Esophagus (tissue), 2 donors: Measurements from ENCODE around the gene DISP3. TPM values are rescaled to one million over a fixed set of nuclear protein-coding genes. Genes with fewer than 3 reads are reported as not detected.

Source experiments
- H3K27ac ChIP-seq, 2 donors: one replicate each; pipeline ENCODE4 v1.5.1; 2013; ENCODE audit warnings: low read depth in 2 of 2, mild to moderate bottlenecking in 2 of 2, inconsistent platforms in 1 of 2, low read length in 1 of 2, moderate library complexity in 1 of 2
- H3K27me3 ChIP-seq, 2 donors: one replicate each; pipeline ENCODE4 v1.6.1; 2013; ENCODE audit warnings: low read length in 2 of 2, control low read depth in 1 of 2, mild to moderate bottlenecking in 1 of 2; ENCODE audit not compliant: insufficient read depth in 2 of 2, control insufficient read depth in 1 of 2
- H3K36me3 ChIP-seq, 2 donors: one replicate each; pipeline ENCODE4 v1.6.1; 2013; ENCODE audit warnings: low read length in 1 of 2; ENCODE audit not compliant: control insufficient read depth in 2 of 2, insufficient read depth in 2 of 2
- H3K4me1 ChIP-seq, 2 donors: one replicate each; pipeline ENCODE4 v1.6.1; 2013; ENCODE audit warnings: low read length in 1 of 2; ENCODE audit not compliant: control insufficient read depth in 2 of 2, insufficient read depth in 2 of 2
- H3K4me3 ChIP-seq, 2 donors: one replicate each; pipeline ENCODE4 v1.5.1; 2013; ENCODE audit warnings: low read length in 2 of 2, mild to moderate bottlenecking in 2 of 2, low read depth in 1 of 2, moderate library complexity in 1 of 2
- H3K9me3 ChIP-seq, 2 donors: one replicate each; pipeline ENCODE4 v1.6.1; 2013; ENCODE audit warnings: mild to moderate bottlenecking in 2 of 2, low read depth in 1 of 2, low read length in 1 of 2, moderate library complexity in 1 of 2; ENCODE audit not compliant: control insufficient read depth in 2 of 2, insufficient read depth in 1 of 2
- WGBS, 2 donors: extraction: QIAGEN DNeasy Blood & Tissue Kit; methylation state at CpG; one replicate each; pipeline ENCODE4 v1.1.7; 2013; 5-methylcytosine and 5-hydroxymethylcytosine counted together
- polyA plus RNA-seq, 2 donors: library from polyadenylated mRNA; stranded (reverse); fragments of 200-250 nt; gene quantifications; one replicate each; pipeline ENCODE4 v1.2.3, GENCODE V29; 2013
- donor health status: healthy with polysubstance abuse.
- donor health status: Bipolar disorder and iron deficiency.

The DISP3 gene
- polyA plus RNA-seq, 2 donors: not detected

GRCh38 chr1:11531314-11531870 is 52.4 kb downstream of the DISP3 start:
- no peak overlapping the region for H3K27ac ChIP-seq
- no peak overlapping the region for H3K4me3 ChIP-seq
- H3K27me3 ChIP-seq: no peaks in the 10 kb centered on the region
- no peaks in the 10 kb centered on the region for H3K9me3 ChIP-seq
- H3K36me3 ChIP-seq: no peaks in the 10 kb centered on the region
- H3K4me1 ChIP-seq: peaks cover 0 to 3% of the 10 kb centered on the region in 2 donors
- WGBS, 2 donors: 55 to 59% methylated on average over 19 of the region's 19 CpGs

GRCh38 chr1:11531943-11532342 is 53.0 kb downstream of the DISP3 start:
- 76 to 78% methylated on average over 9 to 10 of the region's 10 CpGs for WGBS, 2 donors
- Histone ChIP-seq H3K4me1 (peaks cover 0 to 3% of the 10 kb centered on the region in 2 donors), H3K4me3 (no peak overlapping the region), H3K36me3 (no peaks in the 10 kb centered on the region), H3K9me3 (no peaks in the 10 kb centered on the region), H3K27ac (no peak overlapping the region), H3K27me3 (no peaks in the 10 kb centered on the region)

GRCh38 chr1:11533790-11534787 is 55.1 kb downstream of the DISP3 start:
- WGBS, 2 donors: 84 to 86% methylated on average over 20 to 21 of the region's 21 CpGs

DNA sequence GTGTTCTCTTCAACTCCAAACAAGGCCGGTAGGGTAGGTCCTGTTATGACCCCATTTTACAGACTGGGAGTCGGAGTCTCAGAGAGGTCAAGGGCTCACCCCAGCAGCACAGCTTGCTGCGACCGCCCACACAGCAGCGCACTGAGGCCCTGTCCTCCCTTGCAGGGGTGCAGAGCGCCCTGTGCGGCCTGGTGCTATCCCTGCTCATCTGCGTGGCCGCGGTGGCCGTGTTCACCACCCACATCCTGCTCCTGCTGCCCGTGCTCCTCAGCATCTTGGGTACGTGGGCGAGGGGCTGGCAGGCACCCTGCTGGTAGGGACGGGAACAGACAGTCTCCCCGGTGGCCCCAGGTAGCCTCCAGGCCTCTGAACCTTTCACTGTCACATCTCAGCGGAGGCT is 55.9 kb downstream of the DISP3 start:
- 82 to 83% methylated on average over 17 of the region's 17 CpGs for WGBS, 2 donors

More at GRCh38 chr1:11533790-11534787, 55.1 kb downstream of the DISP3 start:
- no peaks in the 10 kb centered on the region for H3K36me3 ChIP-seq
- peaks cover 0 to 3% of the 10 kb centered on the region in 2 donors for H3K4me1 ChIP-seq
- H3K27ac ChIP-seq: no peak overlapping the region
- no peaks in the 10 kb centered on the region for H3K27me3 ChIP-seq
- no peaks in the 10 kb centered on the region for H3K9me3 ChIP-seq
- no peak overlapping the region for H3K4me3 ChIP-seq

GRCh38 chr1:11535316-11535715 is 56.4 kb downstream of the DISP3 start:
- Histone ChIP-seq H3K4me3 (no peak overlapping the region), H3K27ac (no peak overlapping the region), H3K27me3 (no peaks in the 10 kb centered on the region), H3K9me3 (no peaks in the 10 kb centered on the region), H3K36me3 (no peaks in the 10 kb centered on the region), H3K4me1 (peaks cover 0 to 3% of the 10 kb centered on the region in 2 donors)
- 85 to 89% methylated on average over 12 of the region's 12 CpGs for WGBS, 2 donors

More for the DNA sequence above, 55.9 kb downstream of the DISP3 start:
- Histone ChIP-seq H3K4me3 (no peak overlapping the region), H3K27me3 (no peaks in the 10 kb centered on the region), H3K36me3 (no peaks in the 10 kb centered on the region), H3K4me1 (peaks cover 0 to 3% of the 10 kb centered on the region in 2 donors), H3K9me3 (no peaks in the 10 kb centered on the region), H3K27ac (no peak overlapping the region)

GRCh38 chr1:11535761-11536572 is 57.0 kb downstream of the DISP3 start:
- H3K27me3 ChIP-seq: no peaks in the 10 kb centered on the region
- WGBS, 2 donors: 83 to 84% methylated on average over 33 of the region's 33 CpGs

DNA sequence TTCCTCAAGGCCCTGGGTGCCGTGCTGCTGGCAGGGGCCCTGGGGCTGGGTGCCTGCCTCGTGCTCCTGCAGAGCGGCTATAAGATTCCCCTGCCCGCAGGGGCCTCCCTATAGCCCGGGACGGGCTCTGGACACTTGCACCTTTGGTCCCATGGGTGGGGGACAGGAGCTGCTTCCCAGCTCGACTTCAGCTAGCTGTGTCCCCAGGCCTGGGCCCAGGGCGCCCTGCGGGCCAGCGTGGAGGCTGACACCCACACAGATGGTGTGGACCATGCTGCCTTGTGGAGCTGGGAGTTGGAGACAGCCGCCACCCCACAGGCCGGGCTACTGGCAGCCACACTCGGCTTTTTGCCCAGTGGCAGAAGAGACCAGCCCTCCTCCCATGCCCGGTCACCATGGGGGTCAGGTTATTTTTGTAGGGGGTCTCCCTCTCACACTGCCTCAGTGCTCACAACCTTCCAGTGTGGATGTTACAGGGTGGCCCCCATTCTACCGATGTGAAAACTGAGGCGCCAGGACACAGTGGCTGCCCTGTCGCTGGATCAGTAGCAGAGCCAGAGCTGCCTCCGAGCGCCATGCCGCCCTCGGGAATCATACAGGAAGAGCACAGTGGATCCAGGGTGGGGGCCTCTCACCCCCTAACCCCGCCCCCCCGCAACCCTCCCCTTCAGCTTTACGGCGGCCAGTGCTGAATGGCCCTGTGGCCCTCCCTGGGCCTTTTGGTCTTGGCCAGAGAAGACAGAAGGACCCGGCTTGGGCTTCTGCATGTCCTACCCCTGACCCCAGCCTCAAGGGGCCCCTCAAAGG is 57.8 kb downstream of the DISP3 start:
- Histone ChIP-seq H3K9me3 (no peaks in the 10 kb centered on the region), H3K27me3 (no peaks in the 10 kb centered on the region), H3K4me1 (no peaks in the 10 kb centered on the region), H3K4me3 (no peak overlapping the region), H3K36me3 (no peaks in the 10 kb centered on the region), H3K27ac (no peak overlapping the region)
- 85 to 86% methylated on average over 26 of the region's 26 CpGs for WGBS, 2 donors

More at GRCh38 chr1:11535761-11536572, 57.0 kb downstream of the DISP3 start:
- H3K36me3 ChIP-seq: no peaks in the 10 kb centered on the region
- H3K27ac ChIP-seq: no peak overlapping the region
- H3K4me3 ChIP-seq: no peak overlapping the region
- H3K4me1 ChIP-seq: peaks cover 0 to 2% of the 10 kb centered on the region in 2 donors
- no peaks in the 10 kb centered on the region for H3K9me3 ChIP-seq

DNA sequence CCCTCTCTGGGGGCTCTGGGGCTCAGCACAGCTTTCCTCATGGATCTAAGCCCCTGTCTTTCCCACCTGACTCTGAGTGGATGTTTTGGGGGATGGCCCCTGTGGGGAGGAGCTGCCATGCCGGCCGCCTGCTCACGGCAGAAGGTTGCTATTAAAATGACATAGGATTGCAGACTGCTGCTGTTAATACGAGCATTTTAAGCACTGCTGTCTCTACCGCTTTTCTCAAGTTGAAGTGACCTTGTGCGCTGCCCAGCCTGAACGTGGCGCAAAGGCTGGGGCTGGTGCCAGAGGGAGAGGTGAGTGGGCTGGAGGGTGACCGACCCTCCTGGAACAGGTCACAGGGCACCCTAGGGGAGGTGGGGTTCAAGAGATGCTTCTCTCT is 58.4 kb downstream of the DISP3 start:
- Histone ChIP-seq H3K27me3 (no peaks in the 10 kb centered on the region), H3K4me3 (no peak overlapping the region), H3K27ac (no peak overlapping the region), H3K9me3 (no peaks in the 10 kb centered on the region), H3K4me1 (no peaks in the 10 kb centered on the region), H3K36me3 (no peaks in the 10 kb centered on the region)
- WGBS, 2 donors: 77 to 78% methylated on average over 9 of the region's 9 CpGs
